ENCODE data around the gene GAS2L1. TPM values are rescaled to one million over a fixed set of nuclear protein-coding genes. Genes with fewer than 3 reads are reported as not detected.
A peak's percentile ranks its signal among the peaks of the same experiment; 100 is the strongest.

The GAS2L1 gene
- total and polyA plus RNA-seq, 2 of the 4 experiments (the other 2 are of a cell fraction), result 1.4 to 15.6 TPM

GRCh38 chr22:29270475-29271271 is 35.8 kb upstream of the GAS2L1 start:
- Histone ChIP-seq H3K4me2 (ENCODE audit: low read depth, low read length) (peak overlapping the region; percentile 92), H3K27ac (ENCODE audit: insufficient read depth, low read length) (no peak overlapping the region), H3K27me3 (ENCODE audit: control insufficient read depth, insufficient read depth, low read length) (no peaks in the 10 kb centered on the region), H2AFZ (replicated peaks; ENCODE audit: low read length, poor library complexity) (no peak overlapping the region), H4K20me1 (ENCODE audit: insufficient read depth, low read length) (peaks cover 72% of the 10 kb centered on the region), H3K4me3 (ENCODE audit: insufficient read depth, low read depth, low read length) (peak overlapping the region; percentile 75; the same call in 1 of the 2 replicates), H4K8ac (ENCODE audit: low read depth in 2 of 2, low read length in 2 of 2) (no peak overlapping the region), H2AK5ac (ENCODE audit: low read depth, low read length) (no peak overlapping the region), H4K5ac (ENCODE audit: low read depth, low read length) (no peak overlapping the region), H3K18ac (ENCODE audit: low read depth, low read length) (no peak overlapping the region), H3K9me1 (ENCODE audit: insufficient read depth, low read length) (peaks cover 16% of the 10 kb centered on the region), H2BK20ac (ENCODE audit: low read depth, low read length) (no peak overlapping the region), H2BK5ac (ENCODE audit: low read depth, low read length, poor library complexity, severe bottlenecking) (peak overlapping the region; percentile 22), H2AK9ac (replicated peaks; ENCODE audit: low read depth, low read length, poor library complexity) (no peak overlapping the region), H3K14ac (replicated peaks; ENCODE audit: low read depth, low read length) (no peak overlapping the region; the same call in 1 of the 2 replicates), H4K91ac (ENCODE audit: insufficient read depth, low read depth, low read length) (no peak overlapping the region), H3K23ac (ENCODE audit: low read depth, low read length) (peak overlapping the region; percentile 11; the same call in 1 of the 2 replicates), H3K36me3 (ENCODE audit: control insufficient read depth, insufficient read depth, low read length) (peaks cover 20% of the 10 kb centered on the region), H3K4me1 (ENCODE audit: control insufficient read depth, insufficient read depth, low read length) (peaks cover 17% of the 10 kb centered on the region), H2BK120ac (ENCODE audit: low read depth, low read length) (no peak overlapping the region), H3K56ac (ENCODE audit: extremely low read depth, insufficient read depth, low read length) (no peak overlapping the region), H2BK15ac (ENCODE audit: low read depth, low read length) (no peak overlapping the region), H3K79me1 (ENCODE audit: low read depth in 1 of 2, low read length in 2 of 2) (peaks cover 15 to 63% of the 10 kb centered on the region in 2 experiments), H3K9me3 (ENCODE audit: control insufficient read depth, insufficient read depth, low read length) (no peaks in the 10 kb centered on the region), H3K9ac (ENCODE audit: low read depth, low read length) (no peak overlapping the region), H3K4ac (ENCODE audit: low read depth, low read length) (no peak overlapping the region)
- no peak for ATAC-seq (ENCODE audit: low read depth)
- ChIA-PET CTCF (no interaction called here), POLR2A (ENCODE audit: unreplicated experiment) (interaction anchor here (0.6 kb wide), 1 partner anchor 232 kb away, joined by 8 read pairs; no protein-coding TSS in a partner anchor)
- TSS peak; percentile 4 for BruUV-seq (replicated peaks)
- in situ Hi-C loops (cut with MboI; ENCODE audit: low sequenced_read_pairs), result no loop called here
- no CpG with 5 or more reads among the region's 9 CpGs for WGBS, 2 experiments (ENCODE audit: extremely low coverage in 2 of 2, insufficient read length in 1 of 2)
- dilution Hi-C loops (cut with HindIII; ENCODE audit: low sequenced_read_pairs, unreplicated experiment), result no loop called here
- intact Hi-C loops (cut with micrococcal nuclease), result no loop called here
- peak; percentile 36; the same call in 1 of the 2 replicates for TF ChIP-seq MXI1 (IDR thresholded peaks at IDR 0.05; ENCODE audit: borderline replicate concordance, low read depth, low read length)
- TF ChIP-seq CEBPB (IDR thresholded peaks at IDR 0.05; ENCODE audit: low read depth, low read length), result peak; percentile 89
- 0 out of 2 replicates have a peak, but pooled peaks have one; percentile 7 for TF ChIP-seq POLR2A (IDR thresholded peaks at IDR 0.05; ENCODE audit: low read depth, low read length)
- TF ChIP-seq NFE2L2 (IDR thresholded peaks at IDR 0.05; ENCODE audit: low read depth, low read length), result no peak
- DNase-seq, result peak; percentile 58

All from IMR-90 (cell line).